ENCODE data around the gene HLA-DQA2. TPM values are rescaled to one million over a fixed set of nuclear protein-coding genes. Genes with fewer than 3 reads are reported as not detected.
"Not testable (repeated sequence)": the region's sequence is repeated elsewhere in the genome, so short reads cannot be mapped to it uniquely, and the experiment has no call there.

Gene HLA-DQA2
- total and polyA plus RNA-seq, 8 donors: 0.09 to 6.0 (median 0.20) TPM; not detected in 3

GRCh38 chr6:32764048-32764447 lies 22.9 kb downstream of the HLA-DQA2 start:
- FAIRE-seq: no peak

GRCh38 chr6:32772656-32773055 lies 31.5 kb downstream of the HLA-DQA2 start:
- DNase-seq (no peak), ATAC-seq (no peak), FAIRE-seq (no peak)
- TF ChIP-seq CTCF (IDR thresholded peaks at IDR 0.05): no peak
- Histone ChIP-seq H3K36me3 (no peaks in the 10 kb centered on the region), H3K27me3 (peaks cover 0 to 14% (median 0%) of the 10 kb centered on the region in 4 donors), H3K4me3 (no peak overlapping the region), H3K4me1 (no peaks in the 10 kb centered on the region), H3K27ac (no peak overlapping the region), H3K9me3 (no peaks in the 10 kb centered on the region)
- 14 to 27% methylated on average over 1 of the region's 1 CpG for WGBS, 2 donors
- intact Hi-C loops (cut with DNase I): no loop called here

More at GRCh38 chr6:32764048-32764447, 22.9 kb downstream of the HLA-DQA2 start:
- 14 to 19% methylated on average over 1 of the region's 1 CpG for WGBS, 2 donors
- intact Hi-C loops (cut with DNase I): loop anchor here in 1 of 3 donors (10.0 kb wide), 1 partner anchor 99 kb away; the partner anchor contains the start of gene HLA-DQB1
- H3K36me3 ChIP-seq: no peaks in the 10 kb centered on the region
- no peaks in the 10 kb centered on the region for H3K4me1 ChIP-seq
- no peak for TF ChIP-seq CTCF (IDR thresholded peaks at IDR 0.05)
- ATAC-seq (no peak), DNase-seq (no peak)
- no peak overlapping the region for H3K4me3 ChIP-seq
- H3K9me3 ChIP-seq: no peaks in the 10 kb centered on the region
- no peaks in the 10 kb centered on the region for H3K27me3 ChIP-seq
- no peak overlapping the region for H3K27ac ChIP-seq

- intact Hi-C loops (cut with DNase I): no loop called here
- H3K9me3 ChIP-seq: no peaks in the 10 kb centered on the region
- no peak overlapping the region for H3K27ac ChIP-seq
- no peak for DNase-seq
- H3K27me3 ChIP-seq: peaks cover 0 to 13% (median 0%) of the 10 kb centered on the region in 4 donors
- no peaks in the 10 kb centered on the region for H3K4me1 ChIP-seq
- TF ChIP-seq CTCF (IDR thresholded peaks at IDR 0.05): no peak
- 75 to 86% methylated on average over 1 of the region's 1 CpG for WGBS, 2 donors
- FAIRE-seq: no peak
- H3K4me3 ChIP-seq: no peak overlapping the region
- no peak for ATAC-seq
- H3K36me3 ChIP-seq: no peaks in the 10 kb centered on the region
These were observed 33.2 kb downstream of the HLA-DQA2 start for GRCh38 chr6:32774426-32774825.

- Histone ChIP-seq H3K4me1 (no peaks in the 10 kb centered on the region), H3K9me3 (no peaks in the 10 kb centered on the region), H3K4me3 (no peak overlapping the region), H3K27me3 (peaks cover 0 to 12% (median 0%) of the 10 kb centered on the region in 4 donors), H3K36me3 (no peaks in the 10 kb centered on the region), H3K27ac (no peak overlapping the region)
- ATAC-seq (no peak), FAIRE-seq (no peak), DNase-seq (no peak)
- 5 to 8% methylated on average over 1 of the region's 1 CpG for WGBS, 2 donors
- intact Hi-C loops (cut with DNase I): no loop called here
- no peak for TF ChIP-seq CTCF (IDR thresholded peaks at IDR 0.05)
These were observed 33.9 kb downstream of the HLA-DQA2 start for GRCh38 chr6:32775071-32775470.

GRCh38 chr6:32779036-32779435 lies 37.8 kb downstream of the HLA-DQA2 start:
- no peak for DNase-seq
- no peak for ATAC-seq
- FAIRE-seq: no peak
- Histone ChIP-seq H3K27ac (no peak overlapping the region), H3K27me3 (no peaks in the 10 kb centered on the region), H3K9me3 (no peaks in the 10 kb centered on the region), H3K4me3 (no peak overlapping the region), H3K4me1 (no peaks in the 10 kb centered on the region), H3K36me3 (no peaks in the 10 kb centered on the region)
- intact Hi-C loops (cut with DNase I): no loop called here
- no peak for TF ChIP-seq CTCF (IDR thresholded peaks at IDR 0.05)

GRCh38 chr6:32782923-32783322 lies 41.7 kb downstream of the HLA-DQA2 start:
- H3K27me3 ChIP-seq; H3K9me3 ChIP-seq; H3K4me3 ChIP-seq; H3K27ac ChIP-seq; ATAC-seq; intact Hi-C loops (cut with DNase I); H3K36me3 ChIP-seq; DNase-seq; FAIRE-seq; H3K4me1 ChIP-seq: not testable (repeated sequence)

Measured in pancreas (tissue), 10 donors.